Esophagus mucosa (tissue), 1 donor: ENCODE measurements around the gene TMEM145. TPM values are rescaled to one million over a fixed set of nuclear protein-coding genes. Genes with fewer than 3 reads are reported as not detected.

Experiments used
- ATAC-seq: fragments of 200-7000 bp; cut with Tn5 transposase; one replicate; pipeline ENCODE4 v1.9.1; 2020
- total RNA-seq: library from RNA; stranded (reverse); gene quantifications from one replicate; pipeline ENCODE4 v1.2.4, GENCODE V29; 2023
- donor health status: DM: yes; HTN: yes; CAD: no.

Gene TMEM145
- total RNA-seq, 1 donor from 2014 or later = 0.20 TPM

DNA sequence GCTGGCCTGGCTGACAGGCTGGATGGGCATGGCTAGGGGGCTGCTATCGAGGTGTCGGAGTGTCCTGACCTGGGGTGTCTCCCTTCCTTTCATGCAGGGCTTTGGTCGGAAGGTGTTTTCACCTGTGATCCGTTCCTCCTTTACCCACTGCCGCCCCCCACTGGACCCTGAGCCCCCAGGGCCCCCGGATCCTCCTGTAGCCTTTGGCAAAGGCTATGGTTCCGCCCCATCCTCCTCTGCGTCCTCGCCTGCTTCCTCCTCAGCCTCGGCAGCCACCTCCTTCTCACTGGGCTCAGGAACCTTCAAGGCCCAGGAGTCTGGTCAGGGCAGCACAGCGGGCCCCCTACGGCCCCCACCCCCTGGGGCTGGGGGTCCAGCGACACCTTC, 23.0 kb upstream of the TMEM145 start:
- no peak for ATAC-seq

DNA sequence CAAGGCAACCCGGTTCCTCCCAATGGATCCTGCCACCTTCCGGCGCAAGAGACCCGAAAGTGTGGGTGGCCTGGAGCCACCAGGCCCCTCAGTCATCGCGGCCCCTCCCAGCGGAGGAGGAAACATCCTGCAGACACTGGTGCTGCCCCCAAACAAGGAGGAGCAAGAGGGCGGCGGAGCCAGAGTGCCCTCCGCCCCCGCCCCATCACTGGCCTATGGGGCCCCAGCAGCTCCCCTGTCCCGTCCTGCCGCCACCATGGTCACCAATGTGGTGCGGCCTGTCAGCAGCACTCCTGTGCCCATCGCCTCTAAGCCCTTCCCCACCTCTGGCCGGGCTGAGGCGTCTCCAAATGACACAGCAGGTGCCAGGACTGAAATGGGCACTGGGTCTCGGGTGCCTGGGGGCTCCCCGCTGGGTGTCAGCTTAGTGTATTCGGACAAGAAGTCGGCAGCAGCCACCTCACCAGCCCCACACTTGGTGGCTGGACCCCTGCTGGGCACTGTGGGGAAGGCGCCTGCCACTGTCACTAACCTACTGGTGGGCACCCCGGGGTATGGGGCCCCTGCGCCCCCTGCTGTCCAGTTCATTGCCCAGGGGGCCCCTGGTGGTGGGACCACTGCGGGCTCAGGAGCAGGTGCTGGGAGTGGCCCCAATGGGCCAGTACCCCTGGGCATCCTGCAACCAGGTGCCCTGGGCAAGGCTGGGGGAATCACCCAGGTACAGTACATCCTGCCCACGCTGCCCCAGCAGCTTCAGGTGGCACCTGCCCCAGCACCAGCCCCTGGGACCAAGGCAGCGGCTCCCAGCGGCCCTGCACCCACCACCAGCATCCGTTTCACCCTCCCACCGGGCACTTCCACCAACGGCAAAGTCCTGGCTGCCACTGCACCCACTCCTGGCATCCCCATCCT, 22.3 kb upstream of the TMEM145 start:
- ATAC-seq = no peak

DNA sequence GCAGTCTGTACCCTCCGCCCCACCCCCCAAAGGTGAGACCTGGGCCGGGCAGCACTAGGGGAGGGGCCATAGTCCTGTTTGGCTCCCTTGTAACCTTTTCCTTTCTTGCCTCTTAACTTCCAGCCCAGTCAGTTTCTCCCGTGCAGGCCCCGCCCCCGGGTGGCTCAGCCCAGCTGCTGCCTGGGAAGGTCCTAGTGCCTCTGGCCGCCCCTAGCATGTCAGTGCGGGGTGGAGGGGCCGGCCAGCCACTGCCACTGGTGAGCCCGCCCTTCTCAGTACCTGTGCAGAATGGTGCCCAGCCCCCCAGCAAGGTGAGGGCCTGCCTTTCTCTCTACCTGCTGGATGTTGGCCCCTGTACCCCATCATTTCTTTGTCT, 21.7 kb upstream of the TMEM145 start:
- no peak for ATAC-seq

DNA sequence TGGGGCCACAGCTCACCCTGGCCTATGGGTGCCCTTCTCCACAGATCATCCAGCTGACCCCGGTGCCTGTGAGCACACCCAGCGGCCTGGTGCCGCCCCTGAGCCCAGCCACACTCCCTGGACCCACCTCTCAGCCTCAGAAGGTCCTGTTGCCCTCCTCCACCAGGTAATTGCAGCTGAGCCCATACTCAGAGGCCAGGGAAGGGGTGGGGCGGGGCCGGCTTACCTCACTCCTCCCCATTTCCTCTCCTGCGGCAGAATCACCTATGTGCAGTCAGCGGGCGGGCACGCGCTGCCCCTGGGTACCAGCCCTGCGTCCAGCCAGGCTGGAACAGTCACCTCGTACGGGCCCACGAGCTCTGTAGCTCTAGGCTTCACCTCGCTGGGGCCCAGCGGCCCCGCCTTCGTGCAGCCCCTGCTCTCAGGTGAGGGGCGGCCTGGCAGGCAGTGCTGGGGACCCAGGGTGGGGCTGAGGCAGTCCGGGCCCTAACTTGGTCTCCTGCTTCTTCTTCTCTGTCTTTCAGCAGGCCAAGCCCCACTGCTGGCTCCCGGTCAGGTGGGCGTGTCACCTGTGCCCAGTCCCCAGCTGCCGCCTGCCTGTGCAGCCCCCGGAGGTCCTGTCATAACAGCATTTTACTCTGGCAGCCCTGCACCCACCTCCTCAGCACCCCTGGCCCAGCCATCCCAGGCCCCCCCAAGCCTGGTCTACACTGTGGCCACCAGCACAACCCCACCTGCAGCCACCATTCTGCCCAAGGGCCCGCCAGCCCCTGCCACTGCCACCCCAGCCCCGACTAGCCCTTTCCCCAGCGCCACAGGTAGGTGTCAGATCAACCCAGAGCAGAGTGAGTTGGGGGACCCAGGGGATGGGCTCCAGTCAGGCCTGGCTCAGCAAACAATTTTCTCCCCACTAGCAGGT, 20.8 kb upstream of the TMEM145 start:
- ATAC-seq = no peak

DNA sequence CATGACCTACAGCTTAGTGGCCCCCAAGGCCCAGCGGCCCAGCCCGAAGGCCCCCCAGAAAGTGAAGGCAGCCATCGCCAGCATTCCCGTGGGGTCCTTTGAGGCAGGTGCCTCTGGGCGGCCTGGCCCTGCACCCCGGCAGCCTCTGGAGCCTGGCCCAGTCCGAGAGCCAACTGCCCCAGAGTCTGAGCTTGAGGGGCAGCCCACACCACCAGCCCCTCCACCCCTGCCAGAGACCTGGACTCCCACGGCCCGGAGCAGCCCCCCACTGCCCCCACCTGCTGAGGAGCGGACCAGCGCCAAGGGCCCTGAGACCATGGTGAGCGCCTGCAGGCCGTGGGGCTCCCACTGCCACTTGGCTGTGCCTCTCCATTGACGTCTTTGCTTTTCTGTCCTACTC, 20.1 kb upstream of the TMEM145 start:
- no peak for ATAC-seq

DNA sequence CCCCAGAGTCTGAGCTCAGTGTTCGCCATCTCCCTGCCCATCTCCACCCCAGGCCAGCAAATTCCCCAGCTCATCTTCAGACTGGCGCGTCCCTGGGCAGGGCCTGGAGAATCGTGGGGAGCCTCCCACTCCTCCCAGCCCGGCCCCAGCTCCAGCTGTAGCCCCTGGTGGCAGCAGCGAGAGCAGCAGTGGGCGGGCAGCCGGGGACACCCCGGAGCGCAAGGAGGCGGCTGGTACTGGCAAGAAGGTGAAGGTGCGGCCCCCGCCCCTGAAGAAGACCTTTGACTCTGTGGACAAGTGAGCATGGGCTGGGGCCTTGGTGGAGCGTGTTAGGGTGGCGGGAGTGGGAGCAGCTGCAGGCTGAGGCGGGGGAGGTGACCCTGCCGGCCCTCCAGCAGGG, 19.6 kb upstream of the TMEM145 start:
- ATAC-seq = no peak

DNA sequence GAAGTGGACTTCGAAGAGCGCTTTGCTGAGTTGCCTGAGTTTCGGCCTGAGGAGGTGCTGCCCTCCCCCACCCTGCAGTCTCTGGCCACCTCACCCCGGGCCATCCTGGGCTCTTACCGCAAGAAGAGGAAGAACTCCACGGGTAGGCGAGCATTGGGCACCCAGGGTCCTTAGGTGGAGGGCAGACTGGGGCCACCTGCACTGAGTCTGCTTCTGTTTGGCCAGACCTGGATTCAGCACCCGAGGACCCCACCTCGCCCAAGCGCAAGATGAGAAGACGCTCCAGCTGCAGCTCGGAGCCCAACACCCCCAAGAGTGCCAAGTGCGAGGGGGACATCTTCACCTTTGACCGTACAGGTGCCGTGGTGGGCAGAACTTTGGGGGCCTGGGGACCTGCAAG, 19.2 kb upstream of the TMEM145 start:
- no peak for ATAC-seq

DNA sequence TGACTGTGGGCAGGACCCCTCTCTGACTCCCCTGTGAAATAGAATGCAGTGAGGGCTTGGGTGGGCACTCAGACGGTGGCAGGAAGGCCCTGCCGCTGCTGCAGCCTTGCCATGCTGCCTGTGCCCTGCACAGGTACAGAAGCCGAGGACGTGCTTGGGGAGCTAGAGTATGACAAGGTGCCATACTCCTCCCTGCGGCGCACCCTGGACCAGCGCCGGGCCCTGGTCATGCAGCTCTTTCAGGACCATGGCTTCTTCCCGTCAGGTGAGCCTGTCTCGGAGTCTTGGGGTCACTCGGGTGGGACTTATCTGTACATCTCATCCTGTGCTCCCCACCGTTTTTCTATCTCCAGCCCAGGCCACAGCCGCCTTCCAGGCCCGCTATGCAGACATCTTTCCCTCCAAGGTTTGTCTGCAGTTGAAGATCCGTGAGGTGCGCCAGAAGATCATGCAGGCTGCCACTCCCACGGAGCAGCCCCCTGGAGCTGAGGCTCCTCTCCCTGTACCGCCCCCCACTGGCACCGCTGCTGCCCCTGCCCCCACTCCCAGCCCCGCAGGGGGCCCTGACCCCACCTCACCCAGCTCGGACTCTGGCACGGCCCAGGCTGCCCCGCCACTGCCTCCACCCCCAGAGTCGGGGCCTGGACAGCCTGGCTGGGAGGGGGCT, 18.5 kb upstream of the TMEM145 start:
- ATAC-seq = no peak

DNA sequence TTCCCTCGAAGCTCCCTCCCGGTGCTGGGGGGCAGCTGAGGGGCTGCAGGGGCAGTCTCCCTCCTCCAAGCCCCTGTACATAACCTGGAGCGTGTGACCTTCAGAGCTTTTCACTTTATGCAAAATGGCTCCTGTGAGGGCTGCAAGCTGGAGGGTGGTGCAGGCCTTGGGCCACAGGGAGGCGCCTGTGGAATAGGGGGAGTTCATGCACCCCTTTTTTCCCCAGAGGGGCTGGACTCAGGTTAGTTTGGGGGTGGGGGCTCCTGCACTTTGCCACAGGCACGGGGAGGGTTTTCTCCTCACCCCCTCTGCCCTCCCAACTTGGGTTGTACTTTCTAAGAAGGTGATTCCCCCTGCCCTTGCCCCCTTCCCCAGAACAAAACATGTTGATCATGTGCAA, 17.8 kb upstream of the TMEM145 start:
- ATAC-seq = no peak

DNA sequence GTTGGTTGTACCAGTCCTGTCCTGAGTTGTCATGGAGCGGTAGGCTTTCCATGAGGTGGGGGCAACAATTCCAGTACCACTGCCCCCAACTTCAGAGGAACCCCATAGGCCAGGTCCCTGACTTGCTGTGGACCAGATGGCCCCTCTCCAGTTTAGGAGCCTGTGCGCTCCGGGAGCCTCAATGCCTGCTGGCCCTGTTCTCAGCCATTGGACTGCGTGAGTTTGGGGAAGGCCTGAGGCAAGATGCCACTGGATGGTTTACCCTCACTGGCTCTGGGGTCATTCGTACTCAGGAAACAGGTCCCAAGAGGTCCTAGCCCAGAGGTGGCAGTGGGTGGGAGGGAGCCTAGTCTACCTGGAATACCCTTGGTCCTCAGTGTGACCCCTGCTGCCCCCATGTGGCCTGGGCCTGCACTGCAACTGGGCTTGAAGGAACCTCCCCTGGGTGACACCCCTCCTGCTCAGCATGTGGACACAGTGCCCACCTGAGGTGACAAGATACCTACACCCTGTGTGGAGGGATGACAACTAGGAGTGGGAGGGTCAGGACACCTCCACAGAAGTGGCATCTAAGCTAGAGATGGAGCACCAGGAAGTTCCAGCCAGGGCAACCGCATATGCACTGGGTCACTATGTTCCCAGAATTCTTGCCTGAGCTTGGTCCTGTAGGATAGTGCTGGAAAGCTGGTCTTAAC, 17.1 kb upstream of the TMEM145 start:
- peak; percentile 71 for ATAC-seq

DNA sequence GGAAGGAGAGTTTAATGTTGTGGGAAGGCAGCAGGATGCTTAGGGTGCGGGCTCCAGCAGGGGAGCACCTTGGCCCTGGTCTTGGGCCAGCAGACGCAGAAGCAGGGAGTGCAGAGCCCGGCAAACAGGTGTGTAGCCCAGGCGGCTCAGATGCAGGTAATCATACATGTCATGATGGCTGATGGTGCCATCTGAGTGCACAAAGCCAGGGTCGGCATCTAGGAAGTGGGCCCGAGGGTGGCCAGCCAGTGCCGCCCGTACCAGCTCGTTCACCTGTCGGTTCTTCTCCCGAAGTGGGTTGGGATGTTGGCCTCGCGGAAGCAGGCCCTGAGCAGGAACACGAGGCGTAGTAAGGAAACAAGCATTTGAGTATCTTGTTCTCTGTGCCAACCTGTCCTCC, 16.1 kb upstream of the TMEM145 start:
- ATAC-seq = no peak

DNA sequence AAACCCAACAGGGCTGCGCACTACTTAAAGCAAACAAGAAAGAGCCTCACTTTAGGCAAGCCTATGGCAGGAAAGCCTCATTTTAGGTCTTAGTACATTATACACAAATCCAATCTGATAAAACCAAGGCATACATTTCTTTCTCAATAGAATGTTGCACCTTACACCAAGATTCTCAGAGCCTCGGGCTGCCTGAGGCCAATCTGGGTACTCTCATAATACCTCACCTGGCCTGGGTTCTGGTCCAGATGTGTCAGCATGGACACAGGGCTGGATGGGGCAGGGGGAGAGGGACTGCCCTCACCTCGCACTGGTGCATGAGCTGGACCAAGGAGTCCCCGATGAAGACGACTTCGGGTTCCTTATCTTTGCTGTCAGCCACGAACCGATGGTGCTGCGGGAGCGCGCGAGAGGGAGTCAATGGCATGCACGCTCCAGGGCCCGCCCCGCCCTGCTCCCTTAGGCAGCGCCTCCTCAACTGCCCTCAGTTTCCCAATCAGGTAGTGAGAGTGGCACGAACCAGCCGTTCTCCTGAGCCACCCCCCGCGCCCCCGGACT, 11.4 kb upstream of the TMEM145 start, which contains the start of gene PRR19:
TSS of gene PRR19 (plus strand) at position 487 of the 558 bp plus-strand sequence. CDS start 7,453 bp downstream, outside the sequence.
- peak; percentile 17 for ATAC-seq

DNA sequence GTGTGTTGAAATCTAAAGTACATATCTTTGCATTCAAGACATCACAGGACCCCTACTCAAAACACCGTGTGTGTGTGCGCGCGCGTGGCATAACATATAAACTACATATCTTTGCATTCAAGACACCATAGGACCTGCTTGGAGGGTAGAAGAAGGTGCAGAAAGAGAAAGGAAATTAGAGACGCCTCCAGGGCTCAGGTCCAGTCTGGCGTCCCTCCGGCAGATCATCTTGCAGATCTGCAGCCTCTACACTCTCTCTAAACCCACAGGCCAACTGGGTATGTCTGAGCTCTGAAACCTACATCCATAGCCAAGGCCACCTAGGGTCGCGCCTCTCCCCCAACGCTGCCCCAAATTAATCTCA, 10.0 kb upstream of the TMEM145 start:
- ATAC-seq = no peak

DNA sequence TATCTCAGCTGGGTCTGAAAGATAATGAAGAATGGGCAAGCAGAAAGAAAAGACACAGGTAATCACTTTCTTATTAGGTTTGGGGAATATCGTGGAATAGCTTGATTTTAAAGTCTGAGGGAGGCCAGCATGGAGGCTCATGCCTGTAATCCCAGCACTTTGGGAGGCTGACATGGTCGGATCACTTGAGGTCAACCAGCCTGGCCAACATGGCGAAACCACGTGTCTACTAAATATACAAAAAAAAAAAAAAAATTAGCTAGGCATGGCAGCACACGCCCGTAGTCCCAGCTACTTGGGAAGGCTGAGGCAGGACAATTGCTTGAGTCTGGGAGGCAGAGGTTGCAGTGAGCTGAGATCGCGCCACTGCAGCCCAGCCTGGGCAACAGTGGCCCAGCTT, 9.2 kb upstream of the TMEM145 start:
- ATAC-seq = no peak

DNA sequence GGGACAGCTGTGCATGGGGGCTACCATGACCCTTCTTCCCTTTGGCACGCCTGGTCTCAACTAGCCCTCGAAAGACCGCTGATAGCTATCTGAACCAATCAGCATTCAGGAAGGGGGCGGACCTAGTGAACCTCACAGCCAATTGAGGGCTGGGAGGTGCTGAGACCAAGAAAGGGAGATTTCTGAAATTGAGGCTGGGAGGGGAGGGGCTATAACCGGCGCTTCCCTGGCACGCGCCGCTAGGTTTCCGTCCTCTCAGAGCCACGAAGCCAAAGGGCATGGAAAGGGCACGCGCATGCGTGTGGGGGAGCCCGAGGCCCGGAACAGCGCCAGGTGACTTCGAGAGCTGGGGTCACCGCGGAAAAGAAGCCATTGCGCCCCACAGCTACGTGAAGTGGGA, 6.5 kb upstream of the TMEM145 start:
- ATAC-seq = no peak

DNA sequence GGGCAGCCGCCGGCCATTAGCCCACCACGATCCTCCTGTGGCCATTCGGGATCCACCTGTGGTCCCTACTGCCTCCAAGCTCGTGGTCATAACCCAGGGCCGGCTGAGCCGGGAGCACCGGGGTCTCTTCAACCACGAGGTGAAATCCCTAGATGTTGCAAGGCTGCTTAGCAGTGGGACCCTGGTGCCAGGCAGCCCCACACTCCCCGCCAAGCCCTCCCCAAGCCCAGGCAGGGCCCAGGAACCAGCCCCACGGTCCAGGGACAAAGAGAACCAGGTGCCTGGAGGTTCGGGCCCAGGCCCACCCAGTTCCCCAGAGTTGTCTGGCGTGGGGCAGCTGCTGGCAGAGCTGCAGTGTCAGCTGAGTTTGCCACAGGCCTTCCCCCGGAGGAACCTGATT, 3.4 kb upstream of the TMEM145 start:
- ATAC-seq = no peak

DNA sequence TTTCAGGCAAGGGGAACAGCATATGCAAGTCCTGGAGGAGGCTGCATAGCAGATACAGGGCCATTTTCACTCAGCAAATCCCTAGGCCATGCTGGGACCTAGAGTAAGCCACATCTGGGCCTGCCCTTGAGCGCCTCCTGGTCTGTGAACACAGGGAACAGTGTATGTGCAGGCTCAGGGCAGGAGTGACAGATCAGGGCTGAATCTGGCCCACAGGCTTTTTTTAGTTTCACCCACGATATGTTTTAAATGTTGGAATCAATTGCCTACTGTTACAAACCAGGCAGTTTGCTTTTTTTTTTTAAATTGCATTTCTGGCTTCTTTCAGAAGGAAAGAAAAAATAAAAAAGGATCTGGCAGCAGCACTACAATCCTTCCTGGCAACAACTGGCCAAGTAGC, 1.5 kb upstream of the TMEM145 start:
- no peak for ATAC-seq

DNA sequence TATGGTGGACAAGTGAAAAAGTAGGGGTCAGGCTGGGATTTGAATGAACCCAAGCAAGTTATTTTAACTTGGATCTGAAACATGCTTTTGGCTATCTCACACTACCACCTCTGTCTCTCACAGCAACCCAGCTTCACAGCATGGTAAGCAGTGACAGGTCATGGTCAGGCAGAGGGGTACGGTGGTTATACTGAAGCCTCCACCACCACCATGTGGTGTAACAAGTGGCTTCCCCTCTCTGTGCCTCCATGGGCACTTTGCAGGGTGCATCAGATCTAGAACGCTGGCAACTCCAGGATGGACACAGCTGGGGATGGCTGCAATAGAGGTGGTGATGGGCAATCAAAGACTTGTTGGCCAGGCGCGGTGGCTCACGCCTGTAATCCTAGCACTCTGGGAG, 739 bp upstream of the TMEM145 start:
- ATAC-seq = no peak

DNA sequence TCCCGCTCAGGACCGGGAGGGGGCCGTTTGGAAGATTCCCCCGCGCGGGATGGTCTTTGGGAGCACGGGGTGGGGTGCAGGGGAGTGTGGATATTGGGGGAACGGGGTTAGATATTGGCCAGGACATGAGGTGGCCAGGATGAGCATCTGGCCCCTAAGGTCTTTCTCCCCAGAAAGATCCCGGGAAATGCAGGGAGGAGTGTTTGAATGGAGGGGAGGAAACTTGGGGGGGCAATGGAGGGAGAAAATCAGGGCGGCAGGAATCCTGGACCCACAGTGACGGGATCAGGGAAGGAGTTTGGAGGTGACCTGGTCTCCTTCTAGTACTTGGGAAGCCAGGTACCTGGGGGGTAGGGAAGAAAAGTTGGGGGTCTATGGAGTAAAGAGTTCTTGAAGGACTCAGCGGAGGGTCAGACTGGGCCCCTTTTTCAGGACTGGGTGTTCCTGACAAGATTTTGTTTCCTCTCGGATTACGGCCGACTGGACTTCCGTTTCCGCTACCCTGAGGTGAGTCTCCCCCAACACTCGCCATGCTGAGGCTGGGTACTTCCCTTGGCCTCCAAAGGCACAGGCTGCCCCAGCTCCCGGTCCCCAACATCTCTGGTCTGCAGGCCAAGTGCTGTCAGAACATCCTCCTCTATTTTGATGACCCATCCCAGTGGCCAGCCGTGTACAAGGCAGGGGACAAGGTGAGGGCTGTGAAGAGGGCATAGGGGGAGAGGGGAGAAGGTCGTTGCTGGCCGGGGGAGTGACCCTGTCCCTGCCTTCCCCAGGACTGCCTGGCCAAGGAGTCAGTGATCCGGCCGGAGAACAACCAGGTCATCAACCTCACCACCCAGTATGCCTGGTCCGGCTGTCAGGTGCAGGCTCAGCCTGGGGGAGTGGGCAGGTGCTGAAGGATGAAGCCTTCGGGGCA, 989 bp downstream of the TMEM145 start:
- ATAC-seq = no peak

DNA sequence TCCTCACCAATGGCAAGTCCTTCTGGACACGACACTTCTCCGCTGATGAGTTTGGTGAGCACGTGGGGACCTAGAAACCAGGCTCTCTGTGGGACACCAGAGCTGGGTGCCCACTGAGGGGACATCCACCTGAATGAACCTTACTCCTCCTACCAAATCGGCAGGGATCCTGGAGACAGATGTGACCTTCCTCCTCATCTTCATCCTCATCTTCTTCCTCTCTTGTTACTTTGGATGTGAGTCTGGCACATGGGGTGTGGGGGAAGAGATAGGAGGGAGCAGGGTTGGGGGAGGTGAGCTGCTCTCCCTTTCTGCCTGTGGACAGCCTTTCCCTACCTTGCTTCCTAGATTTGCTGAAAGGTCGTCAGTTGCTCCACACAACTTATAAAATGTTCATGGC, 1.9 kb downstream of the TMEM145 start:
- ATAC-seq = no peak
